Lung (tissue), 16 donors: ENCODE data around the gene HDHD3. TPM values are rescaled to one million over a fixed set of nuclear protein-coding genes. Genes with fewer than 3 reads are reported as not detected.

Experiments used
- ATAC-seq: fragments of 200-7000 bp; cut with Tn5 transposase; one replicate; pipeline ENCODE4 v1.9.1; 2020; ENCODE audit warnings: moderate number of reproducible peaks; ENCODE audit not compliant: insufficient read depth, low FRiP score
- DNase-seq, 3 donors: peaks; one replicate each; pipeline ENCODE4 v3.0.0-alpha.2; 2013 to 2017
- H3K27ac ChIP-seq, 2 donors: one replicate each; pipeline ENCODE4 v1.5.1; 2013; ENCODE audit warnings: mild to moderate bottlenecking in 2 of 2, moderate library complexity in 2 of 2, control low read depth in 1 of 2, inconsistent platforms in 1 of 2, low read depth in 1 of 2, low read length in 1 of 2
- H3K27me3 ChIP-seq, 3 donors: one replicate each; pipeline ENCODE4 v1.5.1; 2013; ENCODE audit warnings: low read length in 2 of 3; ENCODE audit not compliant: control insufficient read depth in 3 of 3, insufficient read depth in 3 of 3
- H3K36me3 ChIP-seq, 4 donors: one replicate each; pipeline ENCODE4 v1.5.1; 2013; ENCODE audit warnings: low read length in 4 of 4, mild to moderate bottlenecking in 1 of 4, moderate library complexity in 1 of 4; ENCODE audit not compliant: control insufficient read depth in 4 of 4, insufficient read depth in 4 of 4
- H3K4me1 ChIP-seq, 5 donors: one replicate each; pipeline ENCODE4 v1.5.1; 2013; ENCODE audit warnings: low read length in 5 of 5, mild to moderate bottlenecking in 2 of 5, moderate library complexity in 1 of 5; ENCODE audit not compliant: control insufficient read depth in 5 of 5, insufficient read depth in 5 of 5
- H3K4me3 ChIP-seq: one replicate; pipeline ENCODE4 v1.5.1; 2013; ENCODE audit warnings: mild to moderate bottlenecking, control low read depth, moderate library complexity
- H3K9ac ChIP-seq, 2 donors: one replicate each; pipeline ENCODE4 v1.5.1; 2013; ENCODE audit warnings: low read length in 2 of 2, control low read depth in 1 of 2; ENCODE audit not compliant: insufficient read depth in 1 of 2
- H3K9me3 ChIP-seq, 4 donors: one replicate each; pipeline ENCODE4 v1.5.1; 2013; ENCODE audit warnings: low read length in 3 of 4, mild to moderate bottlenecking in 1 of 4, moderate library complexity in 1 of 4; ENCODE audit not compliant: control insufficient read depth in 4 of 4, insufficient read depth in 3 of 4
- WGBS, 2 donors: extraction: QIAGEN DNeasy Blood & Tissue Kit; methylation state at CpG; one replicate each; pipeline ENCODE4 v1.1.7; 2013; 5-methylcytosine and 5-hydroxymethylcytosine counted together
- long read RNA-seq, 5 donors: transcript quantifications; one replicate each; lab custom pipeline, GENCODE V29; 2026
- polyA plus RNA-seq, 2 donors: library from polyadenylated mRNA; stranded (reverse); fragments of 200-250 nt; gene quantifications; one replicate each; pipeline ENCODE4 v1.2.1, GENCODE V29; 2013
- total RNA-seq, 2 donors: library from RNA; depleted of rRNA in 1 of 2; stranded (reverse); fragments of >200 nt in 1 of 2; gene quantifications; one replicate each; pipeline ENCODE4 v1.2.1, GENCODE V29; 2014 to 2021
- TF ChIP-seq, protein P1 (sequence below): IDR thresholded peaks from 2 replicates; pipeline ENCODE4 v1.5.1; 2012; ENCODE audit warnings: mild to moderate bottlenecking; ENCODE audit errors: control extremely low read depth, extremely low read depth
- donor health status: control.
- donor health status: control.
- donor health status: Bipolar disorder and iron deficiency.
- donor health status: healthy.
- donor health status: DM: yes; HTN: yes; CAD: no.

HDHD3 gene
- total RNA-seq, result 10 to 100 TPM; 17.0 to 20.9 TPM
- polyA plus RNA-seq, result 10 to 100 TPM; 17.0 to 21.1 TPM
- long read RNA-seq, donor 1, transcript HDHD3-202 (3 exons, 1,497 nt), result major isoform, 6 of 13 reads
- long read RNA-seq, donor 1, partial matches to known transcripts, result 0 of 13 reads
- long read RNA-seq, donor 1, other reads (novel, unspliced or antisense), result 0 of 13 reads
- long read RNA-seq, donor 2, partial matches to known transcripts, result 0 of 2 reads
- long read RNA-seq, donor 2, other reads (novel, unspliced or antisense), result 0 of 2 reads
- long read RNA-seq, donor 3, partial matches to known transcripts, result 0 of 3 reads
- long read RNA-seq, donor 3, other reads (novel, unspliced or antisense), result 0 of 3 reads
- long read RNA-seq, donor 4, partial matches to known transcripts, result 0 of 3 reads
- long read RNA-seq, donor 4, other reads (novel, unspliced or antisense), result 0 of 3 reads
- long read RNA-seq, donor 5, transcript HDHD3-202 (3 exons, 1,497 nt), result minor isoform, 5 of 13 reads
- long read RNA-seq, donor 5, transcript HDHD3-203 (3 exons, 913 nt), result major isoform, 7 of 13 reads
- long read RNA-seq, donor 5, partial matches to known transcripts, result 0 of 13 reads
- long read RNA-seq, donor 5, other reads (novel, unspliced or antisense), result 0 of 13 reads

- Histone ChIP-seq H3K9ac (peak within 1 kb of the TSS; percentile 61 to 73), H3K4me1 (peaks cover 0 to 7% (median 0%) of the 10 kb centered on the region in 5 donors), H3K4me3 (peak within 1 kb of the TSS; percentile 85), H3K27me3 (no peaks in the 10 kb centered on the region), H3K27ac (peak within 1 kb of the TSS; percentile 75 to 96), H3K36me3 (peaks cover 7 to 16% (median 10%) of the 10 kb centered on the region in 4 donors), H3K9me3 (no peaks in the 10 kb centered on the region)
- peak; percentile 94 for ATAC-seq
- DNase-seq, result peak; percentile 81 to 86 (median 86)
- TF ChIP-seq, protein P1, sequence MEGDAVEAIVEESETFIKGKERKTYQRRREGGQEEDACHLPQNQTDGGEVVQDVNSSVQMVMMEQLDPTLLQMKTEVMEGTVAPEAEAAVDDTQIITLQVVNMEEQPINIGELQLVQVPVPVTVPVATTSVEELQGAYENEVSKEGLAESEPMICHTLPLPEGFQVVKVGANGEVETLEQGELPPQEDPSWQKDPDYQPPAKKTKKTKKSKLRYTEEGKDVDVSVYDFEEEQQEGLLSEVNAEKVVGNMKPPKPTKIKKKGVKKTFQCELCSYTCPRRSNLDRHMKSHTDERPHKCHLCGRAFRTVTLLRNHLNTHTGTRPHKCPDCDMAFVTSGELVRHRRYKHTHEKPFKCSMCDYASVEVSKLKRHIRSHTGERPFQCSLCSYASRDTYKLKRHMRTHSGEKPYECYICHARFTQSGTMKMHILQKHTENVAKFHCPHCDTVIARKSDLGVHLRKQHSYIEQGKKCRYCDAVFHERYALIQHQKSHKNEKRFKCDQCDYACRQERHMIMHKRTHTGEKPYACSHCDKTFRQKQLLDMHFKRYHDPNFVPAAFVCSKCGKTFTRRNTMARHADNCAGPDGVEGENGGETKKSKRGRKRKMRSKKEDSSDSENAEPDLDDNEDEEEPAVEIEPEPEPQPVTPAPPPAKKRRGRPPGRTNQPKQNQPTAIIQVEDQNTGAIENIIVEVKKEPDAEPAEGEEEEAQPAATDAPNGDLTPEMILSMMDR, result no peak
- 2 to 3% methylated on average over 53 to 74 of the region's 74 CpGs for WGBS, 2 donors
These were observed at the start of gene HDHD3 for GRCh38 chr9:113376634-113377567. Gene HDHD3 (minus strand): TSS chr9:113376986. CDS start chr9:113374354, 2,632 bp downstream.

GRCh38 chr9:113425072-113425471, 48.3 kb upstream of the HDHD3 start:
- H3K27me3 ChIP-seq, result no peaks in the 10 kb centered on the region
- no peaks in the 10 kb centered on the region for H3K36me3 ChIP-seq
- DNase-seq, result peak in 1 of 3 donors; percentile 5
- H3K4me3 ChIP-seq, result no peak overlapping the region
- 14 to 35% methylated on average over 2 of the region's 2 CpGs for WGBS, 2 donors
- ATAC-seq, result no peak
- no peak overlapping the region for H3K27ac ChIP-seq
- no peaks in the 10 kb centered on the region for H3K9me3 ChIP-seq
- no peaks in the 10 kb centered on the region for H3K4me1 ChIP-seq
- TF ChIP-seq, protein P1, result no peak
- H3K9ac ChIP-seq, result no peak overlapping the region

DNA sequence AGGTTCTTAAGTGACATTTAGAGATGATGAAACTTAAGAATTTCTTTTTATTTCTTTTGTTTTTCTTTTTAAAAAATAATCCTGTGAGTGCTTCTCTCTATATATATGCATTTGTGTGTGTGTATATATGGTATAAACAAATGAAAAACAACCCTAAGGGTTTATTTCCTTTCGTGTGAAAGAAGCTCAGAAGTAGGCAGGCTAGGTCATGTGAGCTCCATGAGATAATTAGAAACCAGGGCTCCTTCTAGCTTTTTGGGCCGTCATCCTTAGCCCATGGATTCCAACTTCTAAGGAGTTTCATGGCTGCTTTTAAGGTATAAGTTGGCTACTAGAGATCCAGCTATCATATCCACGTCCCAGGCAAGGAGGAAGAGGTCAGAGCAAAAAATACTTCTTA, 44.9 kb upstream of the HDHD3 start:
- Histone ChIP-seq H3K36me3 (no peaks in the 10 kb centered on the region), H3K4me1 (no peaks in the 10 kb centered on the region), H3K4me3 (no peak overlapping the region), H3K9ac (no peak overlapping the region), H3K9me3 (no peaks in the 10 kb centered on the region), H3K27me3 (no peaks in the 10 kb centered on the region), H3K27ac (no peak overlapping the region)
- TF ChIP-seq, protein P1, result no peak
- ATAC-seq, result no peak
- DNase-seq, result no peak
- WGBS, 2 donors, result 75% methylated on average over 3 of the region's 3 CpGs
